ENCODE results near the gene MYO3A. TPM values are rescaled to one million over a fixed set of nuclear protein-coding genes. Genes with fewer than 3 reads are reported as not detected.

Gene MYO3A
- total and polyA plus RNA-seq, 2 donors (not counting 1 experiment from before 2014, with no cell fraction given) = 0.27 to 1.4 TPM

DNA sequence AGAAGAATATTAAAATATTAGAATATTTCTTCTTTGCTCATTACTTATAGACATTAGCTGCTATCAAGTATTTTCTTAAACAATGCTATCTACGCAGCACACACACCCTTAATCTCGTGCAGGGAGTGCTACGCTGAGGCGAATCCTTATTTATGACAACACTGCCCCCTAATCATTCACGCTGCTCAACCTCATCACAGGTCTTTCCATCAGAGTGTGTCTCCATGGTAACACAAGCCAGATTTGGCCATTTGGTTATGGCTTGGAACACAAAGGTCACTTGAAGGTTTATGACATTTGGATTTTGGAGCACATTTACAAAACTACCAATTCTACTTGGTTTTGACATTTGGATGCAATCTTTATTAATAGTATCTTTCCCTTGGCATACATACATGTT lies 45.4 kb upstream of the MYO3A start:
- intact Hi-C loops (cut with micrococcal nuclease) = no loop called here
- peaks cover 0 to 6% (median 2%) of the 10 kb centered on the region in 4 experiments for H3K27me3 ChIP-seq (replicated peaks in 1 of 4; ENCODE audit: control extremely low read depth in 1 of 4, control insufficient read depth in 3 of 4, insufficient read depth in 4 of 4, low read length in 3 of 4)
- Mint-ChIP-seq H3K9me3 (ENCODE audit: insufficient read depth) (no peaks in the 10 kb centered on the region), H3K27me3 (peaks cover 10% of the 10 kb centered on the region), H3K4me1 (no peaks in the 10 kb centered on the region), H3K27ac (no peak overlapping the region), H3K4me3 (no peak overlapping the region)
- no peaks in the 10 kb centered on the region for H4K20me1 ChIP-seq (ENCODE audit: control insufficient read depth, insufficient read depth, low read length, poor library complexity, severe bottlenecking)
- ATAC-seq (ENCODE audit: low read depth) (no peak), DNase-seq (no peak)
- ChIA-PET POLR2A (no interaction called here), CTCF (interaction anchor here (2.4 kb wide), 1 partner anchor 13 kb away, joined by 19 read pairs; no protein-coding TSS in a partner anchor)
- no peak overlapping the region for H3K4me2 ChIP-seq (replicated peaks; ENCODE audit: low read depth, low read length, poor library complexity, severe bottlenecking)
- H3K9me3 ChIP-seq (ENCODE audit: control extremely low read depth in 1 of 3, control insufficient read depth in 2 of 3, insufficient read depth in 1 of 3, low read length in 2 of 3) = peaks cover 0 to 7% (median 0%) of the 10 kb centered on the region in 3 donors
- H3K36me3 ChIP-seq (replicated peaks in 1 of 2; ENCODE audit: control extremely low read depth in 1 of 2, control insufficient read depth in 1 of 2, extremely low read depth in 1 of 2, insufficient read depth in 2 of 2, low read length in 1 of 2) = no peaks in the 10 kb centered on the region
- H3K4me1 ChIP-seq (ENCODE audit: control insufficient read depth in 2 of 2, insufficient read depth in 2 of 2, low read length in 2 of 2) = no peaks in the 10 kb centered on the region
- no peak overlapping the region for H3K9ac ChIP-seq (ENCODE audit: low read length)
- 97% methylated on average over 4 of the region's 5 CpGs for WGBS (ENCODE audit: insufficient coverage)
- no peak overlapping the region for H3K27ac ChIP-seq (ENCODE audit: low read length in 2 of 2)
- TF ChIP-seq, protein P1, sequence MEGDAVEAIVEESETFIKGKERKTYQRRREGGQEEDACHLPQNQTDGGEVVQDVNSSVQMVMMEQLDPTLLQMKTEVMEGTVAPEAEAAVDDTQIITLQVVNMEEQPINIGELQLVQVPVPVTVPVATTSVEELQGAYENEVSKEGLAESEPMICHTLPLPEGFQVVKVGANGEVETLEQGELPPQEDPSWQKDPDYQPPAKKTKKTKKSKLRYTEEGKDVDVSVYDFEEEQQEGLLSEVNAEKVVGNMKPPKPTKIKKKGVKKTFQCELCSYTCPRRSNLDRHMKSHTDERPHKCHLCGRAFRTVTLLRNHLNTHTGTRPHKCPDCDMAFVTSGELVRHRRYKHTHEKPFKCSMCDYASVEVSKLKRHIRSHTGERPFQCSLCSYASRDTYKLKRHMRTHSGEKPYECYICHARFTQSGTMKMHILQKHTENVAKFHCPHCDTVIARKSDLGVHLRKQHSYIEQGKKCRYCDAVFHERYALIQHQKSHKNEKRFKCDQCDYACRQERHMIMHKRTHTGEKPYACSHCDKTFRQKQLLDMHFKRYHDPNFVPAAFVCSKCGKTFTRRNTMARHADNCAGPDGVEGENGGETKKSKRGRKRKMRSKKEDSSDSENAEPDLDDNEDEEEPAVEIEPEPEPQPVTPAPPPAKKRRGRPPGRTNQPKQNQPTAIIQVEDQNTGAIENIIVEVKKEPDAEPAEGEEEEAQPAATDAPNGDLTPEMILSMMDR (IDR thresholded peaks at IDR 0.05) = no peak
- TF ChIP-seq EZH2 (IDR thresholded peaks at IDR 0.05; ENCODE audit: borderline replicate concordance, insufficient read depth, low read depth, low read length, poor library complexity, severe bottlenecking) = no peak
- H3K4me3 ChIP-seq (ENCODE audit: control extremely low read depth in 1 of 5, extremely low read depth in 1 of 5, insufficient read depth in 1 of 5, low read depth in 2 of 5, low read length in 4 of 5) = no peak overlapping the region
- H2AFZ ChIP-seq (ENCODE audit: insufficient read depth, low read depth, low read length, poor library complexity, severe bottlenecking) = no peak overlapping the region
- no peaks in the 10 kb centered on the region for H3K79me2 ChIP-seq (ENCODE audit: control insufficient read depth, insufficient read depth, low read length)

DNA sequence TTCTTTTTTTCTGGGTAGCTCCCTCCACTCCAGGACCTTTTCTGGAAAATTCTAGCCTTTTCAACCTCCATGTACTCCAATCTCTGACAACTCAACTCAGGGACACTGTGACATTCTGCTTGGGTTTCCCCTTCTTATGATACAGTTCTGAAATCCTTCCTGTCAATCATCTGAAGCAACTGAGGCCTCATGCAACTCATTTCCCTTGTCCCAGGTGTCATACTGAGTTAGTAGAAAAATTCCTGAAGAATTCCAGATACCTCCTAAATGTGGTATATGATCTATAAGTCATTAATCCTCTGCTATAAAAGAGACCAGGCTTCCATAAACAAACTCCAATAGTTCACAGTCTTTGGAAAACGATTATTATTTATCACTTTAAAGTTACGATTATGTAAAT lies 43.0 kb upstream of the MYO3A start:
- Histone ChIP-seq H3K36me3 (replicated peaks in 1 of 2; ENCODE audit: control extremely low read depth in 1 of 2, control insufficient read depth in 1 of 2, extremely low read depth in 1 of 2, insufficient read depth in 2 of 2, low read length in 1 of 2) (no peaks in the 10 kb centered on the region), H3K27ac (ENCODE audit: low read length in 2 of 2) (no peak overlapping the region), H4K20me1 (ENCODE audit: control insufficient read depth, insufficient read depth, low read length, poor library complexity, severe bottlenecking) (no peaks in the 10 kb centered on the region), H3K4me1 (ENCODE audit: control insufficient read depth in 2 of 2, insufficient read depth in 2 of 2, low read length in 2 of 2) (no peaks in the 10 kb centered on the region), H3K27me3 (replicated peaks in 1 of 4; ENCODE audit: control extremely low read depth in 1 of 4, control insufficient read depth in 3 of 4, insufficient read depth in 4 of 4, low read length in 3 of 4) (peaks cover 0 to 6% (median 2%) of the 10 kb centered on the region in 4 experiments), H3K79me2 (ENCODE audit: control insufficient read depth, insufficient read depth, low read length) (no peaks in the 10 kb centered on the region), H3K4me3 (ENCODE audit: control extremely low read depth in 1 of 5, extremely low read depth in 1 of 5, insufficient read depth in 1 of 5, low read depth in 2 of 5, low read length in 4 of 5) (no peak overlapping the region), H3K9me3 (ENCODE audit: control extremely low read depth in 1 of 3, control insufficient read depth in 2 of 3, insufficient read depth in 1 of 3, low read length in 2 of 3) (peaks cover 0 to 7% (median 0%) of the 10 kb centered on the region in 3 donors), H3K9ac (ENCODE audit: low read length) (no peak overlapping the region), H2AFZ (ENCODE audit: insufficient read depth, low read depth, low read length, poor library complexity, severe bottlenecking) (no peak overlapping the region), H3K4me2 (replicated peaks; ENCODE audit: low read depth, low read length, poor library complexity, severe bottlenecking) (no peak overlapping the region)
- H3K27me3 Mint-ChIP-seq = peaks cover 10% of the 10 kb centered on the region
- no peak overlapping the region for H3K4me3 Mint-ChIP-seq
- TF ChIP-seq, protein P1 (IDR thresholded peaks at IDR 0.05) = no peak
- no peak for TF ChIP-seq EZH2 (IDR thresholded peaks at IDR 0.05; ENCODE audit: borderline replicate concordance, insufficient read depth, low read depth, low read length, poor library complexity, severe bottlenecking)
- no peaks in the 10 kb centered on the region for H3K9me3 Mint-ChIP-seq (ENCODE audit: insufficient read depth)
- ATAC-seq (ENCODE audit: low read depth) (no peak), DNase-seq (no peak)
- no peaks in the 10 kb centered on the region for H3K4me1 Mint-ChIP-seq
- no peak overlapping the region for H3K27ac Mint-ChIP-seq
- intact Hi-C loops (cut with micrococcal nuclease) = no loop called here
- POLR2A ChIA-PET = no interaction called here
- no CpG with 5 or more reads among the region's 2 CpGs for WGBS (ENCODE audit: insufficient coverage)
- CTCF ChIA-PET = interaction anchor here (1.2 kb wide), 1 partner anchor 15 kb away, joined by 4 read pairs; no protein-coding TSS in a partner anchor

All from B cell (primary cell).